Eye (tissue), 1 donor: ENCODE measurements around the gene NR2F1-AS1.
A peak's percentile ranks its signal among the peaks of the same experiment; 100 is the strongest.
"Not testable (repeated sequence)": the region's sequence is repeated elsewhere in the genome, so short reads cannot be mapped to it uniquely, and the experiment has no call there.

Source experiments
- DNase-seq: peaks from one replicate; pipeline ENCODE4 v3.0.0-alpha.2; 2015

Gene NR2F1-AS1

GRCh38 chr5:93517828-93518227 lies 63.2 kb downstream of the NR2F1-AS1 start:
- no peak for DNase-seq

- DNase-seq = no peak
Measured at GRCh38 chr5:93513298-93513697, 67.7 kb downstream of the NR2F1-AS1 start.

GRCh38 chr5:93512799-93513198 lies 68.2 kb downstream of the NR2F1-AS1 start:
- no peak for DNase-seq

- no peak for DNase-seq
Measured at GRCh38 chr5:93511445-93511844, 69.6 kb downstream of the NR2F1-AS1 start.

GRCh38 chr5:93510626-93511380 lies 70.2 kb downstream of the NR2F1-AS1 start:
- DNase-seq = no peak

- DNase-seq = not testable (repeated sequence)
Measured at GRCh38 chr5:93505553-93505952, 75.5 kb downstream of the NR2F1-AS1 start.

GRCh38 chr5:93503598-93504067 lies 77.4 kb downstream of the NR2F1-AS1 start:
- DNase-seq = no peak

- no peak for DNase-seq
Measured at GRCh38 chr5:93497096-93497495, 83.9 kb downstream of the NR2F1-AS1 start.

GRCh38 chr5:93479982-93480509 lies 101.0 kb downstream of the NR2F1-AS1 start:
- peak; percentile 3 for DNase-seq

GRCh38 chr5:93477816-93478215 lies 103.2 kb downstream of the NR2F1-AS1 start:
- DNase-seq = peak; percentile 25

- peak; percentile 63 for DNase-seq
Measured at GRCh38 chr5:93476251-93476742, 104.7 kb downstream of the NR2F1-AS1 start.

GRCh38 chr5:93462916-93463315 lies 118.1 kb downstream of the NR2F1-AS1 start:
- no peak for DNase-seq

GRCh38 chr5:93461756-93462155 lies 119.3 kb downstream of the NR2F1-AS1 start:
- no peak for DNase-seq

- no peak for DNase-seq
Measured at GRCh38 chr5:93460286-93460685, 120.7 kb downstream of the NR2F1-AS1 start.

GRCh38 chr5:93456796-93457195 lies 124.2 kb downstream of the NR2F1-AS1 start:
- DNase-seq = not testable (repeated sequence)

GRCh38 chr5:93454896-93455295 lies 126.1 kb downstream of the NR2F1-AS1 start:
- no peak for DNase-seq

GRCh38 chr5:93452255-93452654 lies 128.8 kb downstream of the NR2F1-AS1 start:
- DNase-seq = no peak

GRCh38 chr5:93438124-93438523 lies 142.9 kb downstream of the NR2F1-AS1 start:
- no peak for DNase-seq

- no peak for DNase-seq
Measured at GRCh38 chr5:93436083-93436482, 144.9 kb downstream of the NR2F1-AS1 start.

GRCh38 chr5:93433422-93433821 lies 147.6 kb downstream of the NR2F1-AS1 start:
- DNase-seq = no peak

- DNase-seq = no peak
Measured at GRCh38 chr5:93431250-93431649, 149.8 kb downstream of the NR2F1-AS1 start.

GRCh38 chr5:93430673-93431199 lies 150.3 kb downstream of the NR2F1-AS1 start:
- DNase-seq = no peak

- DNase-seq = no peak
Measured at GRCh38 chr5:93430118-93430517, 150.9 kb downstream of the NR2F1-AS1 start.

- DNase-seq = no peak
Measured at GRCh38 chr5:93428868-93429267, 152.2 kb downstream of the NR2F1-AS1 start.
